ENCODE measurements around the gene CARD9. TPM values are rescaled to one million over a fixed set of nuclear protein-coding genes. Genes with fewer than 3 reads are reported as not detected.

CARD9 gene
- total and polyA plus RNA-seq, 2 of the 8 experiments (the other 6 are each of a cell fraction or from before 2014, with no cell fraction given) = 0.15 to 1.1 TPM

Other genes starting within 250 kb of the CARD9 start
- gene LHX3, start 168.5 kb downstream of the CARD9 start, total RNA-seq (2021; fragmentation: NEBNext Ultra II Directional; extraction: Animal tissue kit (Norgen Biotek cat#: 25700)) = not detected in 2 replicates
- gene LHX3, start 168.5 kb downstream of the CARD9 start, polyA plus RNA-seq (2011; rRNA removed) = 0.02 and 0.03 TPM in 2 replicates
- 27.5 and 28.6 TPM in 2 replicates for gene QSOX2, start 127.9 kb downstream of the CARD9 start, total RNA-seq (2021; fragmentation: NEBNext Ultra II Directional; extraction: Animal tissue kit (Norgen Biotek cat#: 25700))
- 18.0 and 21.8 TPM in 2 replicates for gene QSOX2, start 127.9 kb downstream of the CARD9 start, polyA plus RNA-seq (2011; rRNA removed)
- gene CCDC187, start 69.6 kb downstream of the CARD9 start, total RNA-seq (2021; fragmentation: NEBNext Ultra II Directional; extraction: Animal tissue kit (Norgen Biotek cat#: 25700)) = not detected in 2 replicates
- 0.02 TPM in 2 replicates for gene CCDC187, start 69.6 kb downstream of the CARD9 start, polyA plus RNA-seq (2011; rRNA removed)
- gene GPSM1, start 46.1 kb downstream of the CARD9 start, total RNA-seq (2021; fragmentation: NEBNext Ultra II Directional; extraction: Animal tissue kit (Norgen Biotek cat#: 25700)) = 15.7 and 18.0 TPM in 2 replicates
- gene GPSM1, start 46.1 kb downstream of the CARD9 start, polyA plus RNA-seq (2011; rRNA removed) = 12.8 and 19.8 TPM in 2 replicates
- 17.9 and 19.0 TPM in 2 replicates for gene DNLZ, start 9.9 kb downstream of the CARD9 start, total RNA-seq (2021; fragmentation: NEBNext Ultra II Directional; extraction: Animal tissue kit (Norgen Biotek cat#: 25700))
- gene DNLZ, start 9.9 kb downstream of the CARD9 start, polyA plus RNA-seq (2011; rRNA removed) = 11.6 and 13.6 TPM in 2 replicates
- gene SNAPC4, start 26.5 kb upstream of the CARD9 start, total RNA-seq (2021; fragmentation: NEBNext Ultra II Directional; extraction: Animal tissue kit (Norgen Biotek cat#: 25700)) = 15.1 and 18.1 TPM in 2 replicates
- 6.9 and 10.0 TPM in 2 replicates for gene SNAPC4, start 26.5 kb upstream of the CARD9 start, polyA plus RNA-seq (2011; rRNA removed)
- gene ENTR1, start 36.9 kb upstream of the CARD9 start, total RNA-seq (2021; fragmentation: NEBNext Ultra II Directional; extraction: Animal tissue kit (Norgen Biotek cat#: 25700)) = 102 and 110 TPM in 2 replicates
- gene ENTR1, start 36.9 kb upstream of the CARD9 start, polyA plus RNA-seq (2011; rRNA removed) = 65.2 and 80.3 TPM in 2 replicates
- 88.2 and 89.2 TPM in 2 replicates for gene PMPCA, start 37.0 kb upstream of the CARD9 start, total RNA-seq (2021; fragmentation: NEBNext Ultra II Directional; extraction: Animal tissue kit (Norgen Biotek cat#: 25700))
- gene PMPCA, start 37.0 kb upstream of the CARD9 start, polyA plus RNA-seq (2011; rRNA removed) = 60.0 and 78.1 TPM in 2 replicates
- gene INPP5E, start 66.2 kb upstream of the CARD9 start, total RNA-seq (2021; fragmentation: NEBNext Ultra II Directional; extraction: Animal tissue kit (Norgen Biotek cat#: 25700)) = 11.3 and 11.5 TPM in 2 replicates
- 8.7 and 14.3 TPM in 2 replicates for gene INPP5E, start 66.2 kb upstream of the CARD9 start, polyA plus RNA-seq (2011; rRNA removed)
- 47.1 and 49.0 TPM in 2 replicates for gene SEC16A, start 109.4 kb upstream of the CARD9 start, total RNA-seq (2021; fragmentation: NEBNext Ultra II Directional; extraction: Animal tissue kit (Norgen Biotek cat#: 25700))
- gene SEC16A, start 109.4 kb upstream of the CARD9 start, polyA plus RNA-seq (2011; rRNA removed) = 21.6 and 25.1 TPM in 2 replicates
- gene NOTCH1, start 172.4 kb upstream of the CARD9 start, total RNA-seq (2021; fragmentation: NEBNext Ultra II Directional; extraction: Animal tissue kit (Norgen Biotek cat#: 25700)) = 55.6 and 60.9 TPM in 2 replicates
- 6.9 and 19.9 TPM in 2 replicates for gene NOTCH1, start 172.4 kb upstream of the CARD9 start, polyA plus RNA-seq (2011; rRNA removed)